HepG2 (cell line): ENCODE measurements around the gene GALNT16. TPM values are rescaled to one million over a fixed set of nuclear protein-coding genes. Genes with fewer than 3 reads are reported as not detected.

ENCODE experiments used
- ATAC-seq: fragments of 200-7000 bp; cut with Tn5 transposase; 3 replicates; pipeline ENCODE4 v1.9.1; 2020; ENCODE audit warnings: mild to moderate bottlenecking, moderate library complexity
- BruUV-seq: library from RNA; stranded (reverse); fragments of 400-500 nt; replicated peaks from 2 replicates; lab custom pipeline; 2021; lab: Mats Ljungman, UMichigan
- CTCF ChIA-PET: fragments of 300-600 bp; formaldehyde crosslinking; extraction: SDS; loops from one replicate; lab custom pipeline; 2021; ENCODE audit warnings: low total read pairs, inconsistent platforms, low intra/inter-chr PET ratio; lab: Yijun Ruan, JAX
- POLR2A ChIA-PET: fragments of 350-600 bp; sonication (Branson Sonifier 250); formaldehyde crosslinking; loops from one replicate; lab custom pipeline; 2020; ENCODE audit warnings: antibody characterized with exemption, inconsistent platforms; lab: Yijun Ruan, JAX
- DNase-seq: peaks from one replicate; pipeline ENCODE4 v3.0.0-alpha.2; 2015; ENCODE audit warnings: low spot score
- FAIRE-seq: peaks from 3 replicates; lab custom pipeline; 2011; peaks lifted over from hg19 to GRCh38; lab: Jason Lieb, UNC
- H2AFZ ChIP-seq: one replicate; pipeline ENCODE4 v1.6.1; 2011; ENCODE audit warnings: low read length, inconsistent platforms
- H3K27ac ChIP-seq: fragments of 300-600 bp; 3 replicates; pipeline ENCODE4 v1.8.0; 2011; ENCODE audit warnings: mixed run types, mild to moderate bottlenecking, mixed read lengths, low read length, inconsistent platforms; ENCODE audit not compliant: insufficient read depth; ENCODE audit errors: extremely low read length
- H3K27me3 ChIP-seq, 2 experiments: fragments of 200-600 bp in 1 of 2; 2 replicates in 1 of 2; 3 replicates in 1 of 2; pipeline versions ENCODE4 v1.6.0 to v1.8.0; 2011; ENCODE audit warnings: low read length in 2 of 2, mild to moderate bottlenecking in 2 of 2, moderate library complexity in 2 of 2, inconsistent platforms in 1 of 2; ENCODE audit not compliant: insufficient read depth in 2 of 2, control insufficient read depth in 1 of 2
- H3K36me3 ChIP-seq, 2 experiments: fragments of 200-600 bp in 1 of 2; replicated peaks in 1 of 2; 2 replicates in 1 of 2; 3 replicates in 1 of 2; pipeline versions ENCODE4 v1.5.1 to v1.8.0; 2011; ENCODE audit warnings: low read length in 2 of 2, inconsistent platforms in 1 of 2; ENCODE audit not compliant: insufficient read depth in 2 of 2, control insufficient read depth in 1 of 2
- H3K4me1 ChIP-seq: 2 replicates; pipeline ENCODE4 v1.5.1; 2012; ENCODE audit warnings: low read length, inconsistent platforms; ENCODE audit not compliant: insufficient read depth
- H3K4me2 ChIP-seq: 2 replicates; pipeline ENCODE4 v1.6.0; 2011; ENCODE audit warnings: low read depth, low read length, inconsistent platforms
- H3K4me3 ChIP-seq, 3 experiments: fragments of 200-600 bp in 1 of 3; sonication (generic), shearing (Covaris generic) in 1 of 3; replicated peaks in 1 of 3; 2 replicates each; pipeline ENCODE4 v1.5.1; 2011 to 2016; ENCODE audit warnings: low read length in 3 of 3, inconsistent platforms in 2 of 3, low read depth in 2 of 3, mild to moderate bottlenecking in 2 of 3, control low read depth in 1 of 3, mixed read lengths in 1 of 3; ENCODE audit not compliant: insufficient read depth in 1 of 3
- H3K79me2 ChIP-seq: one replicate; pipeline ENCODE4 v1.6.1; 2011; ENCODE audit warnings: low read length, inconsistent platforms; ENCODE audit not compliant: insufficient read depth
- H3K9ac ChIP-seq: 2 replicates; pipeline ENCODE4 v1.6.0; 2011; ENCODE audit warnings: mild to moderate bottlenecking, low read depth, low read length, inconsistent platforms; ENCODE audit not compliant: insufficient read depth
- H3K9me3 ChIP-seq: 2 replicates; pipeline ENCODE4 v1.5.1; 2012; ENCODE audit warnings: mild to moderate bottlenecking, low read length
- H4K20me1 ChIP-seq: 2 replicates; pipeline ENCODE4 v1.6.0; 2011; ENCODE audit warnings: inconsistent platforms, mild to moderate bottlenecking, low read length, moderate library complexity; ENCODE audit not compliant: insufficient read depth
- BHLHE40 ChIP-seq: IDR thresholded peaks from 2 replicates; pipeline ENCODE4 v1.6.1; 2011; ENCODE audit warnings: low read length, improper control_type of control experiment
- GFI1 ChIP-seq: sonication (generic); formaldehyde crosslinking; IDR thresholded peaks from 2 replicates; pipeline ENCODE4 v1.5.0; 2020; ENCODE audit warnings: missing genetic modification reagents, mild to moderate bottlenecking, borderline replicate concordance
- HDAC6 ChIP-seq: fragments of 200-600 bp; sonication (generic); IDR thresholded peaks from 2 replicates; pipeline ENCODE4 v1.7.0; 2017; ENCODE audit warnings: mild to moderate bottlenecking, antibody characterized with exemption, low read length, low read depth
- HNRNPL ChIP-seq: fragments of 200-400 bp; formaldehyde crosslinking; IDR thresholded peaks from 2 replicates; pipeline ENCODE4 v1.6.1; 2017; ENCODE audit warnings: mild to moderate bottlenecking, low read depth, low read length
- MYNN ChIP-seq: sonication (generic); formaldehyde crosslinking; IDR thresholded peaks from 2 replicates; pipeline ENCODE4 v1.4.0; 2020; ENCODE audit warnings: mild to moderate bottlenecking, low read depth, missing genetic modification reagents
- PTBP1 ChIP-seq: fragments of 200-400 bp; formaldehyde crosslinking; IDR thresholded peaks from 2 replicates; pipeline ENCODE4 v1.6.1; 2018; ENCODE audit warnings: low read length, low read depth; ENCODE audit not compliant: poor library complexity, severe bottlenecking
- SMAD1 ChIP-seq: sonication (generic); formaldehyde crosslinking; IDR thresholded peaks from 2 replicates; pipeline ENCODE4 v1.4.0; 2020; ENCODE audit warnings: missing genetic modification reagents, low read depth, mild to moderate bottlenecking, borderline replicate concordance
- ZNF234 ChIP-seq: sonication (generic); formaldehyde crosslinking; conservative IDR thresholded peaks from 2 replicates; pipeline ENCODE4 v1.5.1; 2020; ENCODE audit warnings: mild to moderate bottlenecking, missing genetic modification reagents
- ZNF850 ChIP-seq: sonication (generic); formaldehyde crosslinking; conservative IDR thresholded peaks from 2 replicates; pipeline ENCODE4 v1.9.0; 2021; ENCODE audit warnings: mild to moderate bottlenecking, missing genetic modification reagents
- WGBS: methylation state at CpG from one replicate; pipeline ENCODE4 v1.1.6; 2017; ENCODE audit warnings: low lambda C conversion rate; 5-methylcytosine and 5-hydroxymethylcytosine counted together
- in situ Hi-C: cut with HindIII; loops from 2 replicates; pipeline ENCODE4 v1.10.0; 2017; ENCODE audit warnings: low pct_unique_long_range_greater_than_20kb; ENCODE audit not compliant: extremely low pct_ligation_motif_present
- intact Hi-C: fragments of 100-400 bp; cut with micrococcal nuclease; formaldehyde crosslinking; loops from one replicate; pipeline ENCODE4 v1.10.0; 2022; ENCODE audit not compliant: unreplicated experiment
- polyA plus RNA-seq, 8 experiments: library from polyadenylated mRNA; depleted of rRNA in 3 of 8; stranded (reverse) in 7 of 8; unstranded in 1 of 8; fragments of >200 nt; fragmentation: Illumina TruSeq in 4 of 8; extraction: Trizol in 4 of 8; gene quantifications; 2 replicates each; pipeline versions ENCODE4 v1.2.1 to v1.2.3, GENCODE V29; 2011 to 2016; ENCODE audit warnings: low read depth in 4 of 8, missing spikeins in 1 of 8, mixed read lengths in 1 of 8; ENCODE audit not compliant: insufficient read depth in 1 of 8
- total RNA-seq, 5 experiments: library from RNA; depleted of rRNA; stranded (reverse); fragments of >200 nt; fragmentation: Illumina TruSeq; extraction: Trizol; gene quantifications; 2 replicates each; pipeline ENCODE4 v1.2.3, GENCODE V29; 2016; ENCODE audit warnings: low read depth in 1 of 5

The GALNT16 gene
- total and polyA plus RNA-seq, 2 of the 13 experiments (the other 11 are each of a cell fraction or from before 2014, with no cell fraction given), result 0.54 to 0.82 TPM

DNA sequence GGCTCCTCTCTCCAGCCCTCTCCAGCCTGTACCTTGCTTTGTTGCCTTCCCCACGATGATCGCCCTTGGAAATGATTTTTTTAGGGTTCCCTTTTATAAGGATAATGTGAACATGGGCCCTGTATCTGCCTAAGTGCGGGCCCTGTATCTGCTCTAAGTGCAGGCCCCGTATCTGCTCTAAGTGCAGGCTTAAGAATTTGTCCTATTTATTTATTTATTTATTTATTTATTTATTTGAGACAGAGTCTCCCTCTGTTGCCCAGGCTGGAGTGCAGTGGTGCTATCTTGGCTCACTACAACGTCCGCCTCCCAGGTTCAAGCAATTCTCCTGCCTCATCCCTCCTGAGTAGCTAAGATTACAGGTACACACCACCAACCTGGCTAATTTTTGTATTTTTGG lies 22.5 kb downstream of the GALNT16 start (continued):
- no peak for TF ChIP-seq PTBP1
- TF ChIP-seq BHLHE40, result no peak

GRCh38 chr14:69284170-69284569 lies 24.2 kb downstream of the GALNT16 start:
- intact Hi-C loops, result no loop called here
- ChIA-PET POLR2A (no interaction called here), CTCF (no interaction called here)
- TF ChIP-seq HDAC6 (no peak), ZNF234 (CRISPR knock-in tag) (no peak), ZNF850 (CRISPR knock-in tag) (no peak)
- Histone ChIP-seq H3K9ac (no peak overlapping the region), H3K4me1 (peaks cover 17% of the 10 kb centered on the region; the same call in 1 of the 2 replicates), H3K4me3 (no peak overlapping the region), H4K20me1 (no peaks in the 10 kb centered on the region), H3K4me2 (no peak overlapping the region), H3K9me3 (no peaks in the 10 kb centered on the region), H3K27me3 (no peaks in the 10 kb centered on the region), H2AFZ (no peak overlapping the region), H3K27ac (no peak overlapping the region), H3K79me2 (no peaks in the 10 kb centered on the region), H3K36me3 (no peaks in the 10 kb centered on the region)
- 34% methylated on average over 3 of the region's 9 CpGs for WGBS
- no peak for DNase-seq
- BruUV-seq, result no TSS peak
- in situ Hi-C loops, result no loop called here
- ATAC-seq, result no peak
- no peak for FAIRE-seq

GRCh38 chr14:69285661-69286255 lies 25.8 kb downstream of the GALNT16 start:
- in situ Hi-C loops, result no loop called here
- Histone ChIP-seq H3K4me1 (peaks cover 17% of the 10 kb centered on the region; the same call in 1 of the 2 replicates), H3K9ac (no peak overlapping the region), H3K36me3 (no peaks in the 10 kb centered on the region), H3K27ac (no peak overlapping the region), H3K4me2 (no peak overlapping the region), H3K79me2 (no peaks in the 10 kb centered on the region), H4K20me1 (no peaks in the 10 kb centered on the region), H3K9me3 (no peaks in the 10 kb centered on the region), H2AFZ (no peak overlapping the region), H3K4me3 (no peak overlapping the region), H3K27me3 (no peaks in the 10 kb centered on the region)
- DNase-seq (no peak), ATAC-seq (no peak), FAIRE-seq (no peak)
- no TSS peak for BruUV-seq
- intact Hi-C loops, result no loop called here
- TF ChIP-seq GFI1 (CRISPR knock-in tag), result no peak
- TF ChIP-seq MYNN (CRISPR knock-in tag), result no peak
- TF ChIP-seq HNRNPL, result 0 out of 2 replicates have a peak, but pooled peaks have one; percentile 17
- TF ChIP-seq SMAD1, result no peak
- POLR2A ChIA-PET, result no interaction called here
- CTCF ChIA-PET, result no interaction called here
- WGBS, result 42% methylated on average over 7 of the region's 7 CpGs
